NCI-H748 (cell line): Measurements from ENCODE around the gene CLDN19.
"Not testable (repeated sequence)": the region's sequence is repeated elsewhere in the genome, so short reads cannot be mapped to it uniquely, and the experiment has no call there.

ENCODE experiments used
- DNase-seq: peaks from one replicate; lab custom pipeline; 2025; ENCODE audit not compliant: unreplicated experiment; lab: John Stamatoyannopoulos, UW

CLDN19 gene

DNA sequence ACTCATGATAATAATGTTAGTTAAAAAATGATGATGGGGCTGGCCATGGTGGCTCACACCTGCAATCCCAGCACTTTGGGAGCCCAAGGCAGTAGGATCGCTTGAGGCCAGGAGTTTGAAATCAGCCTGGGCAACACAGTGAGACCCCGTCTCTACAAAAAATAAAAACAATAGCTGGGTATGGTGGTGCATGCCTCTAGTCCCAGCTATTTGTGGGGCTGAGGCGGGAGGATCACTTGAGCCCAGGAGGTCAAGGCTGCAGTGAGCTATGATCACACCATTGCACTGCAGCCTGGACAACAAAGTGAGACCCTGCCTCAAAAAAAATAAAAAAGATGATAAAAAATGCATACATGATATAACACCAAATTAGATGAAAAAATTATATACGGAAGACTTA lies 21.5 kb upstream of the CLDN19 start:
- no peak for DNase-seq

DNA sequence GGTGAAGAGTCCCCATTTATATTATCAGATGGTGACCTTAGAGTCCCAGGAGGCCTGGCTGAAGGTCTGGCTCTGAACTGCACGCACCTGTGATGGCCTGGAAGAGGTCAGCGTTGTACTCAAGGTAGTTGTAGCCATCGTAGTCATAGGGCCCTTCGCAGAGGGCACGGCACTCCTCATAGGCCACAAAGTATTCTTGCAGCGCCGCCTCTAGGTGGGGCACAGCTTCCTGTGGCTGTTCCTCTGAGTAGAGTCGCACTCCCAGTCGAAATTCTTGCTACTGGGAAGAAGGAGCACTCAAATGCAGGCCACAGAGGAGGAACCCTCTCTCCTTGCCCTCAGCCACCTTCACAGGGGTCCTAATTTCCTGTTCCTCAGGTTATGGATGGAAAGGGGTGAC lies 19.1 kb upstream of the CLDN19 start:
- no peak for DNase-seq

DNA sequence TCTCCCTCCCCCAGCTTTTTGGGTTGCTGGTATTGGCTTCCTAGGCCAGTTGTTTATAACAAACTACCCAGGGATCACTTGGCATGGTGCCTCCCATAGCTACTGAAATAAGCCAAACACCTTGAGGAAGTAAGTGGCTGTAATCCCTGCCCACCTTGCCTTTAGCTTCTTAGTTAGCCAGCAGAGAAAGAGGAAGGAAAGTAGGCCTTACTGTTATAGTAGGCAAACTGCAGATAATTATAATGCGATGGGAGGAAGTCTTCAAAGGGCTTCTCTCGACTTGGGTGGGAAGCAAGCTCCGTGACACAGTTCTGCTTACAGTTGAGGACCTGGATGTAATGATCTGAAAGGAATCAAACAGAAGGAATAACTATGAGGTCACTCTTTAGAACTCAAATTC lies 18.6 kb upstream of the CLDN19 start:
- DNase-seq, result no peak

DNA sequence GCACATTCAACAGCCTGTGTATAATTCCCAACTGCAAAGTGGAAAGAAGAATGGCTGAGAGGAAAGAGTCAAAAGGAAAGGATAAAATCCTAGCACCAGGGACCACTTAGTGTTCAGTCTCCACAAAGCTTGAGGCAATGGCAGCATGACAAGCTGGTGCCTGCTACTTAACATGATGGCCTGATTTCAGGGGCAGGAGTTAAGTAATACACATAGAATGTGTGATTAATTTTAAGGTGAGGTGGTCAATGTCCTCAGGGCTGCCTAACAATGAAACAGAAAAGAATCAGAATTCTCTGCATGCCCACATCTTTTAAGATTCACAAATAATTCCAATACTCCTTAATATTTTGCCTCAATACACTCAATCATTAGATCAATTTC lies 17.8 kb upstream of the CLDN19 start:
- DNase-seq, result no peak

DNA sequence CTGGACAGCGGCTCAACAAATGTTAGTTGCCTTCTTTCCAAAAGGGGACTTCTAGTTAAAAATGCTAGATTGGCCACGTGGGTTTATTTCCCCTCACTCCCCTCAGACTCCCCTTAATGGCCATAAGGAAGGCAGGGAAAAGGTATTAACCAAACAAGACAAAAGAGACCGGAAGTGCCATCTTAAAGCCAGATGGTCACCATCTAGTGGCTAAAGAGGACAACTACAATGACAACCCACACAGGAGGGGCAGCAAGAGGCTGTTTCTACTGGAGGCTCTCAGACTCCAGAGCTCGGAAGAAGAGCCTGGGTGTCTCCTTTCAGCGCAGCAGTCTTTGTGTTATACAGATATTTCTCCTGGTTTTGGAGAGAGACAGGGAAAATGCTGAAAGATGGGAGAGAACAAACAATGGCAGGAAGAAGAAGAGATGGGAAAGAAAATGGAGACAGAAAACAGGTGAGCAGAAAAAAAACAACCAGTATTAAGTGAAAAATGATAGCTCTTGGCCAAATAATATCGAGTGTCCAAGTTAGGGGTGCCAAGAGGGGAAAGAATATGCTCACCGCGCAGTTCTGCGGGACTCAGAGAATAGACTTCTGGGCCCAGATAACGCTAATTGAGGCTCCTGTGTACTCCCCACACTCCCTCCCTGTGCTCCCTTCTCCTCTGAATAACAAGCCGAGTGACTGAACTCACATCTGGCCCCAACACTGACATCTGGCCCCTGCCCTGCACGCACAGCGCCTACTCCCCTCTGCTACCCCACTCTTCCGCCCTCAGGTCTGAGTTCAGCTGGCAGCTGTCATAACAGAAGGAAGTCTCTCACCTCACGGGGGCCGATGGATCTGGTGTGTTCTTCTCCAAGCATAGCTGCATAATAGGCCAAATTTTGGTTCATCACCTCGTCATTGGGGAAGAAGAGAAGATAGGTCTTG lies 17.2 kb upstream of the CLDN19 start:
- DNase-seq, result peak; percentile 99

DNA sequence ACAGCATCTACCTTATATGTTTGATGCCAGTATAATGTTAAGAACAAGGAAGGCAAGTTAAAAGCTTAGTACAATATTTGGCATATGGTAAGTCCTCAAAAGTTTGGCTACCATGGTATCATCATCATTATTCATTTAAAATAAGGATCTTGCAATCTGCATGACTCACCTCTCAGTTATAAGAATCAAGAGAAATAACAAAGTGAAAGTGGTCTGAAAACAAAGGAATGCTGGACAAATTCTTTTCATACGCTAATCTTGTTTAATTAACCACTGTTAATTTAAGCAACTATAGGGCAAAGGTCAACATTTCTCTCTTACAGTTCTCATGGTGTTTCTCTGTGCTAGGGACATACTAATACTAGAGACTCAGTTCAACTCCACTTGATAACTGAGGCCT lies 13.0 kb upstream of the CLDN19 start:
- no peak for DNase-seq

DNA sequence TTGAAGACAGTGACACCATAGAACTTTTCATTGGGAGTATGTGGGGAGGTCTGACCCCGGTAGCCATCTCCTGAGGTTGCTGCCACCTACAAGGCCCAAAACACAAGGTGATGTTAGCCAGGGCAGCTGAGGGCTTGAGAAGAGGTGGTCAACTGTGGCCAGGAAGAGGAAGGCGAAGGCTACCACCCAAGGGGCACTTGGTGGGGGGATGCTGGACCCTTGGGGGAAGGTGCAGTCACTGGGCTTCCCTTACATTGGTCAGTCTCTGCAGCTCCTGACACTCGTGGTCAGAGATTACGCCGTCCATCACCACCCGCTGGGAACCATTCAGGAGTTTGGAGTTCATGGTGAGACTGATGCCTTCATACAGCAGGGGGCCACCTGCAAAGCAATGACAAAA lies 12.2 kb upstream of the CLDN19 start:
- DNase-seq, result no peak

DNA sequence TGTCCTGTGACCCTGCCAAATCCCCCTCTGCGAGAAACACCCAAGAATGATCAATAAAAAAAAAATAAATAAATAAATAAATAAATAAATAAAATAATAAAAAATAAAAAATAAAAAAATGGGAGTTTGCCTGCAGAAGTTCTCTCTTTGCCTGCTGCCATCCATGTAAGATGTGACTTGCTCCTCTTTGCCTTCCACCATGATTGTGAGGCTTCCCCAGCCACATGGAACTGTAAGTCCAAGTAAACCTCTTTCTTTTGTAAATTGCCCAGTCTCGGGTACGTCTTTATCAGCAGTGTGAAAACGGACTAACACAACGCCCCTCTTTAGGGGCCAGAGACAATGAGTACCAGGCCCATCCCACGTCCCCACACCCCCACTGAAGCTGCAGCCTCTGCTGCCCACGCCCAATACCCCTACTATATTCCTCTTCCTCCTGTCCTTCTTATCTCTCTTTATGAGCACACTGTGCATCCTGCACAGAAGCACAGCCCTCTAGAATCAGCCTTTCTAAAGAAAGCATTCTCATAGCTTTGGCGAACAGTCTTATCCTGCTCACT lies 11.6 kb upstream of the CLDN19 start:
- DNase-seq, result not testable (repeated sequence)

DNA sequence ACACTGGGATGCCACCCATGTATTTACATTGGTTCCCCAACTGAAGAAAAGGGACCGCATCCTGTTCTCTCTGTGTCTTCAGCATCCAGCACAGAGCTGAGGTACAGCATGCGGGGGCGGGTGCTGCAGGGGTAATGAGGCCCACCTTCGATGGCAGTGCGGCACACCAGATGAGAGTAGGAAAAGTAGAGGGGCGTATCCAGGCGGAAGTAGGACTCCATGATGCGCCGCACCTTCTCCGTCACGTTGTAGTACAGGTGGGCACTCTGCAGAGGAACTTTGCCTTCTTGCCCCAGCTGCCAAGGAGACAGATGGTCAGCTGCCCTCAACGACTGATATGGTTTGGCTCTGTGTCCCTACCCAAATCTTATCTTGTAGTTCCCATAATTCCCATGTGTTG lies 10.0 kb upstream of the CLDN19 start:
- no peak for DNase-seq

DNA sequence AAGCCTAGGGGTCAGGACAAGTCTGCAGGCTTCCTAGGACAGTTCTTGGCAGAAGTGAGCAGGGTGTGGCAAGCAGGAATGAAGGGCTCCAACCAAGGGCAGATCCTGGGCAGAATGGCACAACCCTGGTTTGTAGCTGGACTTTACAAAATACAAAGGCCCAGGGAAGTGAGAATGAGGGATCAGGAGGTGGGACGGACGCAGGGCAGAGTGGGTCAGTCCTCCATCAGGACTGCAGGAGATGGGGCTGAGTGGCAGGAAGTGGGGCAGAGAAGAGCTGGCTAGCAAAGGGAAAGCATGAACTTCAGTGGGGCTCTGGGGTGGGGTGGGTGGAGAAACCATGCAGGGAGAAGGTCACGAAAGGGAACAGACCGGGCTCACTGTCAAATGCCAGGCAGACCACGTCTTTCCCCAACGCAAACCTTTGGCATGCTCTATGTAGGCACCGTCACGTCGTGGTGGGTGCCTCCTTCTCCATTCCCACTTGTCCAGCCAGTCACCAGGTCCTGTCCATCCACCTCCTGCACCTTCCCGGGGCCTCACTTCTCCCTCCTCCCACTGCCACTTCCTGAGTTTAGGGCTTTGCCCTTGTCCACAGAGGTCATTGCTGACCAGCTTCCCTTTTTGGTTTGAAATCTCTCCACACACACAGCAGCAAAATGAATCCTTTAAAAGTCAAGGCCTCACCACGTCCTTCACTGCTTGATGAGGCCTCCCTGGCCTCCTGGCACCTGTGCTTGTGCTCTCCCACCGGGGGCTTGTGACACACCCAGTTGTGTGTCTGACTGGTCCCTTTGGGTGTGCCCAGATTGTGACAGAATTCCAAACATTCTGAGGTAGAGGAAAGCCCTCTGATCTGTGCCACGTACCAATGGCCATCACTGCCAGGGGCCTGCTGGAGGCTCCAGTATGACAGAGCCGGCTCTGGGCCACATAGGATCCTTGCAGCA lies 8.7 kb upstream of the CLDN19 start:
- DNase-seq, result no peak

DNA sequence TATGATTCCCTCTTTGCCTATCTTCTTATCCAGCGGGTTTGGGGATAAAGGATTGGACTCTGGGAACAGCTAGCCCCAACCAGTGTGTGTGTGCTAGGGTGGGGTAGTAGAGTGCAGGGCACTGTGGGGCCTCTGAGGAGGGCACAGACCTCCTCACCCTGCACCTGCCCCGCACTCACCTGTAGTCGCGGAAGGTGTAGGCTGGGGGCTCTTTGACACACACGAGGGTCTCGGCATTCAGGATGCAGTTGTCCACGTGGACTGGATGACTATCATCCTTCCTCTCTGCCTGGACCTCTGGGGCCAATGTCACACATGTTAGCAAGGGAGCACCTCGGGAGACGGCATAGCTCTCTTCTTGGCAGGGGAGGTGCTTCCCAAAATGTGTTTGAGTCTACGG lies 8.0 kb upstream of the CLDN19 start:
- DNase-seq, result no peak

DNA sequence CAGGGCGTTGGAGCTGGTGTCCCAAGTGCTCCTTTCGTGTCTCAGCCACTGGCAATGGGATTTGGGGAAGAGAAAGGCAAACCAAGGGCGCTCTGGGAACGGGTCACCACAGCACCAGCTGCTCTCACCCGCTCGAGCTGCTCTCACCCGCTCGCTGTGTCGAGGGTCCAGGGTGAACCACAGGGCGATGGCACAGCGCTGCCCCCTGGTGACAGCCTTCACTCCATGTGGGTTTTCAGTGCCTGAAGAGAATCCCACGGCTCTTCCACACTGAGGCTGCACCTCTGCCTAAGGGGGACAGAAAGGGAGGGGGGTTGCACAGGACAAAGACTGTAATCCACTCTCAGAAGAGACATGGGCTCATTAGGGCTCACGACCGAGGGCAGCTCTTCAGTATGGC lies 7.1 kb upstream of the CLDN19 start:
- DNase-seq, result peak; percentile 90

DNA sequence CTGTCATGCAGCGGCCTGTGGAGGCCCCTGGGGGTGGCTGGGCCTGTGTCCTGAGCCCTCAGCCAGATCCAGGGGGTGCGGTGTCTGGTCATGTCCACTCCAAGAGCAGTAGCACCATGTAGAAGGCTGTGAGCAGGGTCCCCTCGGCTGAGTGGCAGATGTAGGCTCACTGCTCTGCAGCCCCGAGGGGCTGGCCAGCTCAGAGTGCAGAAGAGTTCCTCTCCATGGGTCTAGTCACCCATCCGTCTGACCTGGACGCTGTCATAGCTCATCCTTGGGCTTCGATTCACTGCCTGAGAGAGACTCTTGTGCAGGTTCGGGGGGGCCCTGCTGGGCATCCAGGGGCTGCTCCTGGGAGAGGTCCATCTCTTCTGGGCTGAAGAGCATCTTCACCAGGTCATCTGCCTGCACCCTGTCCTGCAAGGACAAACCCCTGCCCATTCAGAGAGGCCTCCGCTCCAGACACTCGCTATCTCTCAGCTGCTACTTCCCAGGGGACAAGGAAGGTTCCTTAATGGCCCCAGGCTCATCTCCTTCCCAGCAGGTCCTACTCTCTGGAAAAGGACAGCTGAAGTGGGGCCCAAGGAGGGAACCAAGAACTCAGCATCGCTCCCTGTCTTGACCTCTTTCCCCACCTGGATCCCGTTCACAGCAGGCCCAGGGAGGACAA lies 6.5 kb upstream of the CLDN19 start:
- DNase-seq, result no peak

DNA sequence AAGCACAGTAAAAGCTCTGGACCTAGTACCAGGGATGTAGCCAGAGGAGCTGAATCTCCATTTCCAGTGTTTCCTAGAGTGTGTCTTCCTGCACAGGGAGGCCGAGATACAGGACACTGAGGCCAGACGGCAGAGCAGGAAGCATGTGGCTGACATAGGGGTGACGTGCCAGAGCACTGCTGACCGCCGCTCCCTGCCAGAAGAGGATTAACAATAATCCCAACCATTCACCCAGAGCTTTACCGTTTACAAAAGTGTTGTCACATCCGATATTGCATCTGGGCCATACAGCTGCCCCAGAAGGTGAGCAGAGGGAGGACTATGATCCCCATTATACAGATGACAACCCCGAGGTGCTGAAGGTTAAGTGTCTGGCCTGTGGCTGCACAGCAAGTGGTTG lies 5.8 kb upstream of the CLDN19 start:
- DNase-seq, result no peak

DNA sequence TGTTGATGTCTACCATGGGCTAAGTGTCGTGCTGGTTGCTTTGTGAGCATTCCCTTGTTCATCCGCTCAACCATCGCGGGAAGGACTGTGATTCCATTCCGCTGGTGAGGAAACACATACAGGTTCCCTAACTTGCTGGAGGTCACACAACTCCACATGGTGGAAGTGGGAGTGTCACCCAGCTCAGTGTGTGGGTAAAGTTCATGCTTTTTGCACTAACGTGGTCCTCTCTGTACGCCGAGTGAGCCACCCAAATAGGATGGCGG lies 4.0 kb upstream of the CLDN19 start:
- no peak for DNase-seq

DNA sequence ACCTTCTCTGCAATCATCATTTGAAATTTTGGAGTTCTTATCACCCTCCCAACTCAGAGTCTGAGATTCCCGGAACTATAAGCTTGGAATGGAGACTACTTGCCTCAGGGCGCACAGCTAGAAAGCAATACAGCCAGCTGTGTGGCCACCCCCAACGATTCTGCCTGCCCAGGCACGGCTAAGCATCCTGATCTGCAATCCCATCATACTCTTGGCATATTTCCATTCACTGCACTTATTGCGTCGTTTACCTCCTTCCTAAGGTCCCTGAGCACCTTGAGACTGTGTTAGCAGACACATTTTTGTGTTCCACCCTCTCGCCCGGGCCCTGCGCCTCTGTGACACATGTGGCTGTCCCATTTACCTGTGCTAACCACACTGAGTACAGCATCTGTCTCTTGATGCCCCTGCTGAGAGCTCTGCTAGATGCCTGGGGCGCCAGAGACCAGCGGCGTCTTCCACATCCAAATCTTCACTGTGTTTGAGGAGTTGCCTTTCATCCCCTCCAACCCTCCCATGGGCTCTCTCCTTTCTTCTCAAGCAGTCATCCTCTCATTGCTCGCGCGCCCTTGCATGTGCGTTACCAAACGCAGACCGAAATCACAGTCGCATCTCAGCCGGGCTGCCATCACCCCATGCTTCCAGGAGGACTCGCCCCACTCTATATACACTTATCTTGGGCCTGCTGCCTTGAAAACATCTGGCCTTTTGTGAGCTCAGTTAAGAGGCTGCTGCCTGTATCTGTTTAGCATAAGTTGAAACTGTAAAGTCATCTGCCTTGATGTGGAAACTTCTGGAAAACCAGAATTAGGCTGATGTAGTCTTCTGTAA lies 3.5 kb upstream of the CLDN19 start:
- DNase-seq, result no peak

DNA sequence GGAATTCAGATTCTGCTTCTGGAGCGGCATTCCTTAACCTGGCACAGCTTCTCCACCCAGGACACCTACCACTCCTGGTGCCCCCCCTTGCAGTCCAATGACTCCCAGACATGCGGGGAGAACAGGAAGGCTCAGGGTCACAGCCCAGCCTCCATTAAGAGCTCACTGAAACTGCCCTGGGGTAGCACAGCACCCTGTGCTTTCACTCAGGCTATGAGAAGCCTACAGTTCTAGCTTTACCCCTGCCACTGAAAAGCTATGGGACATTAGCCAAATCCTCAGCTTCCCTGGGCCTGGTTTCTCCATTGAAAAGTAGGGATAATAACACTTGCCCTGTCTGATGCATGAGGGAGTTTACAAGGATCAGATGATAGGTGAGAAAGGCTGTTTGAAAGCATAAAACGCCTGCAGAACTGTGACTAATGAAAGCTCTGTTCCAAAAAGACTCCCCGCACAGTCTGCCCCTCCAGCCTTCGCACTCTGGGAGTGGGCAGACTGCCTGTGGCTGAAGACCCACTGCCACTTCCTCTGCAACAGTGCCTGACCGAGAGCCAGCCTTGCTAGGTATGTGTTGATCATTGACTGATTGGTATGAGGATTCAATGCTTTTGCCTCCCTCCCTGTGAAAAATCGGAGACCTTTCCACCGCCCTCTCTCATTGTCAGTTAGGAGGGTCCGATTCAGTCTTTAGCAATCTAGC lies 2.7 kb upstream of the CLDN19 start:
- no peak for DNase-seq

DNA sequence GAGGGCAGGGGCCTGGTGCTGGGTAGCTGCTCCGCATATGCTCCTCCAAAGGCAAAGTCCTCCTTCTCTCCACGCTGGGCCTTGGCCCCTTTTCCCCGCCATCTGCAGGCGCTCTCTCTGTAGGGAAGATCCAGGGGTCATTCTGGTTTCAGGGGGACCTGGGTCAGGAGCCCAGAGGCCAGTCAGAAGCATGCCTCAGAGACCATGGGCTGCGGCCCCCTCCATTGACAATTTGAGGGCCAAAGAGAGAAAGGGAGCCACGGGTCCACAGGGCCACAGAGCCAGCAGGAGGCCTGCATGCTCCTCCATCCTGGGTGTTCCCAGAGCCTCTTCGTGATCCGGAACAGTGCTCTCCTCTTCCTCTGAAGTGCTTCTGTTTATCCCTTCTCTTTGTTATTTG lies 2.1 kb upstream of the CLDN19 start:
- no peak for DNase-seq

DNA sequence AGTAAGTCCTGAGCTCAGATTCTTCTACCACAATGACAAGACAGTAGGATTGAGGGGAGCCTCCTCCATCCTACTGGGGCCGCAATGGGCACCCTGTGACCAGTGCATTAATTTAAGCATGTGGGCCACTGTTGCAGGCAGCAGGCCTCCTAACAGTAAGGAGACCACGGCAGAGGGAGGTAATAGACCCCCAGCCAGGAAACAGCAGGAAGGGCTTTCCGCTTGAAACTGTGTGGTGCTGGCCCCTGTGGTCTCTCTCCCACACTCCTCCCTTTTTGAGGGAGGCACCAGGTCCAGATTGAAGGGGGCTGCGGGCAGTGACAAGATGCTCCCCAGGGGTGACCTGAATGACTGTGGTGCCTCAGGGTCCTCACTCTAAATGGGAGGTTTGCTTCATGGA lies 1.7 kb upstream of the CLDN19 start:
- DNase-seq, result no peak
